ENCODE results near the gene PLA2G4D.

PLA2G4D gene

DNA sequence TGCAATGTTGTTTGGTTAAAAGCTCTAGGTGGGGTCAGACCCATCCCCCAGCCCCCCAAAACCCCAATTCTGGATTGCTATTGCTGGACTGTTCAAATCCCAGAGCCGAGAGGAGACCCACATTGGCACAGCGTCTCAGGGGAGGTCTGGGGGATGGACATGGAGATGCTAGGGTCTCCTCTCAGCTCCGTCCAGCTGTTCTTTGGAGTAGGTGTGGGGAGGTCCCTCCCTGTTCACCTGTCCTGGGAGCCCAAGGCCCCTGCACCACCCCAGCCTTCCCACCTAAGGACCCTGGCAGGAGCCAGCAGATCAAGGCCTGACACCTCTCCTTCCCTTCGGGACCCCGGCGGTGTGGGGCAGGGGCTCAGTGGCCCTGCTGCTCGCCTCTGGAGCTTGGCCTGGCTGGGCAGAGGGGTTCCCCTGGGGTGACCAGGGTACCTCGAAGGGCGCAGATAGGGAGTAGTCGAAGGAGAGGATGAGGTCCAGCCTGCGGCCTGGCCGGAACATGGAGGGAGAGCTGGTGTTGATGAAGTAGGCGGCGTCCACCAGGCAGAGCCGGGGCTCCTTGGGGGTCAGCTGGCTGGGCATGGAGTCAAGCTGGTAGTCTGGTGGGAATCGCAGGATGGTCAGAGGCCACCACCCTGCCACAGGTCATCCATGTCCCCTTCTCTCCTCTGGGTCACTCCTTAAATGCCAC, 23.9 kb downstream of the PLA2G4D start:
- no peaks in the 10 kb centered on the region for H4K20me1 ChIP-seq (ENCODE audit: low read depth, low read length)
- no peak for TF ChIP-seq EZH2phosphoT487 (conservative IDR thresholded peaks at IDR 0.05; ENCODE audit: low read length)
- TF ChIP-seq, protein P1, sequence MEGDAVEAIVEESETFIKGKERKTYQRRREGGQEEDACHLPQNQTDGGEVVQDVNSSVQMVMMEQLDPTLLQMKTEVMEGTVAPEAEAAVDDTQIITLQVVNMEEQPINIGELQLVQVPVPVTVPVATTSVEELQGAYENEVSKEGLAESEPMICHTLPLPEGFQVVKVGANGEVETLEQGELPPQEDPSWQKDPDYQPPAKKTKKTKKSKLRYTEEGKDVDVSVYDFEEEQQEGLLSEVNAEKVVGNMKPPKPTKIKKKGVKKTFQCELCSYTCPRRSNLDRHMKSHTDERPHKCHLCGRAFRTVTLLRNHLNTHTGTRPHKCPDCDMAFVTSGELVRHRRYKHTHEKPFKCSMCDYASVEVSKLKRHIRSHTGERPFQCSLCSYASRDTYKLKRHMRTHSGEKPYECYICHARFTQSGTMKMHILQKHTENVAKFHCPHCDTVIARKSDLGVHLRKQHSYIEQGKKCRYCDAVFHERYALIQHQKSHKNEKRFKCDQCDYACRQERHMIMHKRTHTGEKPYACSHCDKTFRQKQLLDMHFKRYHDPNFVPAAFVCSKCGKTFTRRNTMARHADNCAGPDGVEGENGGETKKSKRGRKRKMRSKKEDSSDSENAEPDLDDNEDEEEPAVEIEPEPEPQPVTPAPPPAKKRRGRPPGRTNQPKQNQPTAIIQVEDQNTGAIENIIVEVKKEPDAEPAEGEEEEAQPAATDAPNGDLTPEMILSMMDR (IDR thresholded peaks at IDR 0.05; ENCODE audit: insufficient read depth, low read length, poor library complexity, severe bottlenecking): no peak
- H3K9me3 ChIP-seq (ENCODE audit: insufficient read depth, low read length): no peaks in the 10 kb centered on the region
- no peak overlapping the region for H3K4me2 ChIP-seq (ENCODE audit: low read depth, low read length, poor library complexity, severe bottlenecking)
- no peak overlapping the region for H3K9ac ChIP-seq (ENCODE audit: low read length)
- no peak overlapping the region for H3K27ac ChIP-seq (ENCODE audit: low read depth, low read length)
- H3K4me3 ChIP-seq (ENCODE audit: insufficient read depth, low read length, poor library complexity, severe bottlenecking): no peak overlapping the region
- H2AFZ ChIP-seq (ENCODE audit: low read depth, low read length, severe bottlenecking): no peak overlapping the region
- no peaks in the 10 kb centered on the region for H3K9me2 ChIP-seq (replicated peaks; ENCODE audit: insufficient read depth, low read length)
- no peaks in the 10 kb centered on the region for H3K79me2 ChIP-seq (ENCODE audit: insufficient read depth, low read length)
- H3F3A ChIP-seq (ENCODE audit: insufficient read depth): no peaks in the 10 kb centered on the region
- H3K36me3 ChIP-seq (ENCODE audit: low read length): no peaks in the 10 kb centered on the region
- H3K27me3 ChIP-seq (ENCODE audit: low read length): no peaks in the 10 kb centered on the region

DNA sequence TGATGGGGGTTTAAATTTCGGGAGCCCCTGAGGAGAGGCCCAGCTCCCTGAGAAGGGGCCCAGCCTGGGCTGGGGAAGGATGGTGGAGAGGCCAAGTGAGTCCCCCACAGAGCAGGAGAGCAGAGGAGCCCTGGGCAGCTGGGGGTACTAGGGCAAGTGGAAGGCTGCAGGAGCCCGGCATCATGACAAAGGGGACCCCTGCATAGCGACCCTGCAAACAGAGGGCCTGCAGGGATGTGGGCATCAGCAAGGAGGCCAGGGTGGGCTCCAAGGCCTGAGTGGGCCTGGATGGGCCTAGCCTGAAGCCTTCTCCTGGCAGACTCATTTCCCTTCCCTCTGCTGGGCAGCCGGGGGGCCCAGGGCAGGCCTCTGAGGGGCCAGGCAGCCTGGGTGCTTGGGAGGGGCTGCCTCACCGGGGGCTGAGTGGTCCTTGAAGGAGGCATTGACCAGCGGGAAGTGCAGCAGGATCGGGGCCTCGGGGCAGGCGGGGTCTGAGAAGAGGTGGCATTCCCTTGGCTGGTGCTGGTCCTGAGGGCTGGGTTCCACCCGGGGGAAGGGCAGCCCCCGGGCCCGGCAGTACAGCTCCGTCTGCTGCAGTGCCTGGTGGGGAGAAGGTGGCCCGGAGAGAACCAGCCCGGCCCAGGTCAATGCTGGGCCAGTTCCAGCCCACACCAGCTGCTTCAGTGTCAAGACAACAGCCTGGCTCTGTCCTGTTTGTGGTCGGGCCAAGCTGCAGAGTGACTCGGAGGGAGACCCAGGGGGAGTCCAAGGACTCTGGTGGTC, 24.7 kb downstream of the PLA2G4D start:
- Histone ChIP-seq H3K79me2 (ENCODE audit: insufficient read depth, low read length) (no peaks in the 10 kb centered on the region), H2AFZ (ENCODE audit: low read depth, low read length, severe bottlenecking) (no peak overlapping the region), H3K9me2 (replicated peaks; ENCODE audit: insufficient read depth, low read length) (no peaks in the 10 kb centered on the region), H4K20me1 (ENCODE audit: low read depth, low read length) (no peaks in the 10 kb centered on the region), H3K9me3 (ENCODE audit: insufficient read depth, low read length) (no peaks in the 10 kb centered on the region), H3K4me2 (ENCODE audit: low read depth, low read length, poor library complexity, severe bottlenecking) (no peak overlapping the region), H3K4me3 (ENCODE audit: insufficient read depth, low read length, poor library complexity, severe bottlenecking) (no peak overlapping the region), H3K9ac (ENCODE audit: low read length) (no peak overlapping the region), H3K36me3 (ENCODE audit: low read length) (no peaks in the 10 kb centered on the region), H3K27ac (ENCODE audit: low read depth, low read length) (no peak overlapping the region), H3K27me3 (ENCODE audit: low read length) (no peaks in the 10 kb centered on the region), H3F3A (ENCODE audit: insufficient read depth) (no peaks in the 10 kb centered on the region)
- no peak for TF ChIP-seq EZH2phosphoT487 (conservative IDR thresholded peaks at IDR 0.05; ENCODE audit: low read length)
- TF ChIP-seq, protein P1 (IDR thresholded peaks at IDR 0.05; ENCODE audit: insufficient read depth, low read length, poor library complexity, severe bottlenecking): no peak

DNA sequence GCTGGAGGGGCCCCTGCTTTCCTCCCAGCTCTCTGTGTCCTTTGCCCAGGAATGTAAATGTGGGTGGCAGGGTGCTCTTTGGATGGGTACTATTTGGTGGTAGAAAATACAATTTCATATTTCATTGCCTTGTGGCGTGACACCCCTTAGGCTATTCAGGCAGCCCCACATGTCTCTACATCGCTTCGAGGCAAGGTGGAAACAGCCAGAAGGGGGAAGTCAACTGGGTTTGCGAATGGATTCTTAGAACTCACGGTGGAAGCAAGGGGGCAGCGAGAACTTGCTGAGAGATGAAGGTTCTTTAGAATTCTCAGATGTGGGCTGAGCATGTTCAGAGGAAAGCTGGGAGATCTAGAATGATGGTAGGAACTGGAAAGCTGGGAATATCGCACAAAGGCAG, 25.3 kb downstream of the PLA2G4D start:
- H3K27me3 ChIP-seq (ENCODE audit: low read length): no peaks in the 10 kb centered on the region

More for the DNA sequence above, 25.3 kb downstream of the PLA2G4D start:
- Histone ChIP-seq H3K36me3 (ENCODE audit: low read length) (no peaks in the 10 kb centered on the region), H2AFZ (ENCODE audit: low read depth, low read length, severe bottlenecking) (no peak overlapping the region), H4K20me1 (ENCODE audit: low read depth, low read length) (no peaks in the 10 kb centered on the region), H3F3A (ENCODE audit: insufficient read depth) (no peaks in the 10 kb centered on the region), H3K4me2 (ENCODE audit: low read depth, low read length, poor library complexity, severe bottlenecking) (no peak overlapping the region), H3K9me3 (ENCODE audit: insufficient read depth, low read length) (no peaks in the 10 kb centered on the region), H3K9ac (ENCODE audit: low read length) (no peak overlapping the region), H3K27ac (ENCODE audit: low read depth, low read length) (no peak overlapping the region), H3K4me3 (ENCODE audit: insufficient read depth, low read length, poor library complexity, severe bottlenecking) (no peak overlapping the region), H3K79me2 (ENCODE audit: insufficient read depth, low read length) (no peaks in the 10 kb centered on the region), H3K9me2 (replicated peaks; ENCODE audit: insufficient read depth, low read length) (no peaks in the 10 kb centered on the region)
- TF ChIP-seq, protein P1 (IDR thresholded peaks at IDR 0.05; ENCODE audit: insufficient read depth, low read length, poor library complexity, severe bottlenecking): no peak
- TF ChIP-seq EZH2phosphoT487 (conservative IDR thresholded peaks at IDR 0.05; ENCODE audit: low read length): no peak
